OCI-LY7 (cell line): ENCODE measurements around the gene NSD2. TPM values are rescaled to one million over a fixed set of nuclear protein-coding genes. Genes with fewer than 3 reads are reported as not detected.

Experiments used
- BruUV-seq: library from RNA; stranded (reverse); fragments of 400-500 nt; replicated peaks from 2 replicates; lab custom pipeline; 2021; lab: Mats Ljungman, UMichigan
- CTCF ChIA-PET: fragments of 300-600 bp; sonication (Branson Sonifier 250); formaldehyde crosslinking; loops from one replicate; lab custom pipeline; 2022; ENCODE audit warnings: antibody characterized with exemption; ENCODE audit not compliant: unreplicated experiment; lab: Charles Lee
- POLR2A ChIA-PET: fragments of 300-600 bp; sonication (Branson Sonifier 250); formaldehyde crosslinking; loops from one replicate; lab custom pipeline; 2022; ENCODE audit warnings: antibody characterized with exemption; lab: Charles Lee
- DNase-seq: peaks from one replicate; pipeline ENCODE4 v3.0.0-alpha.2; 2015; ENCODE audit warnings: low spot score
- H2AFZ ChIP-seq: fragments of 200-600 bp; sonication (generic), shearing (Covaris generic); 2 replicates; pipeline ENCODE4 v1.6.1; 2014; ENCODE audit warnings: mild to moderate bottlenecking, antibody characterized with exemption, low read length, moderate library complexity
- H3K27ac ChIP-seq: fragments of 200-600 bp; sonication (generic); 2 replicates; pipeline ENCODE4 v1.5.1; 2014; ENCODE audit warnings: mixed run types, low read depth, mild to moderate bottlenecking, moderate library complexity, low read length, inconsistent platforms; ENCODE audit not compliant: poor library complexity, severe bottlenecking
- H3K36me3 ChIP-seq: fragments of 200-600 bp; sonication (generic); 2 replicates; pipeline ENCODE4 v1.6.1; 2014; ENCODE audit warnings: mild to moderate bottlenecking, antibody characterized with exemption, low read length, moderate library complexity, mixed read lengths; ENCODE audit not compliant: insufficient read depth
- H3K4me1 ChIP-seq: fragments of 200-600 bp; sonication (generic); 2 replicates; pipeline ENCODE4 v1.5.1; 2014; ENCODE audit warnings: mild to moderate bottlenecking, low read length; ENCODE audit not compliant: insufficient read depth, poor library complexity, severe bottlenecking
- H3K4me2 ChIP-seq: fragments of 200-600 bp; sonication (generic); 2 replicates; pipeline ENCODE4 v1.6.1; 2014; ENCODE audit warnings: mild to moderate bottlenecking, low read length
- H3K4me3 ChIP-seq: fragments of 200-600 bp; sonication (generic); 2 replicates; pipeline ENCODE4 v1.5.1; 2014; ENCODE audit warnings: mild to moderate bottlenecking, low read depth, low read length; ENCODE audit not compliant: poor library complexity, severe bottlenecking
- H3K79me2 ChIP-seq: fragments of 200-600 bp; sonication (generic); 2 replicates; pipeline ENCODE4 v1.6.1; 2016; ENCODE audit warnings: low read depth, mild to moderate bottlenecking, low read length, moderate library complexity, mixed read lengths; ENCODE audit not compliant: insufficient read depth
- H3K9me2 ChIP-seq: fragments of 200-600 bp; sonication (generic); 2 replicates; pipeline ENCODE4 v1.6.1; 2016; ENCODE audit warnings: mild to moderate bottlenecking, low read length, mixed read lengths; ENCODE audit not compliant: insufficient read depth
- H3K9me3 ChIP-seq: fragments of 200-600 bp; sonication (generic); 2 replicates; pipeline ENCODE4 v1.6.1; 2014; ENCODE audit warnings: mild to moderate bottlenecking, mixed run types, low read length, mixed read lengths
- H4K20me1 ChIP-seq: fragments of 200-600 bp; sonication (generic); 2 replicates; pipeline ENCODE4 v1.6.1; 2014; ENCODE audit warnings: mild to moderate bottlenecking, antibody characterized with exemption, low read length, moderate library complexity, mixed read lengths; ENCODE audit not compliant: insufficient read depth
- EZH2phosphoT487 ChIP-seq: fragments of 200-600 bp; sonication (generic); IDR thresholded peaks from 2 replicates; pipeline ENCODE4 v1.6.1; 2018; ENCODE audit warnings: low read depth, borderline replicate concordance, mild to moderate bottlenecking, mixed run types, antibody characterized with exemption, low read length, moderate library complexity, mixed read lengths
- intact Hi-C: fragments of 100-400 bp; cut with micrococcal nuclease; formaldehyde crosslinking; loops from one replicate; pipeline ENCODE4 v1.10.0; 2022; ENCODE audit not compliant: unreplicated experiment
- total RNA-seq, 2 experiments: library from RNA; depleted of rRNA in 1 of 2; stranded (reverse); fragments of >200 nt in 1 of 2; shearing (Covaris generic) in 1 of 2; gene quantifications; 2 replicates each; pipeline ENCODE4 v1.2.3, GENCODE V29; 2014 to 2022
- TF ChIP-seq, protein P1 (sequence below): fragments of 200-600 bp; sonication (generic); conservative IDR thresholded peaks from 2 replicates; pipeline ENCODE4 v1.5.1; 2014; ENCODE audit warnings: mild to moderate bottlenecking, antibody characterized with exemption, low read length, moderate library complexity, mixed read lengths

The NSD2 gene
- total RNA-seq, 2 experiments from 2014 or later: 169 to 329 TPM

DNA sequence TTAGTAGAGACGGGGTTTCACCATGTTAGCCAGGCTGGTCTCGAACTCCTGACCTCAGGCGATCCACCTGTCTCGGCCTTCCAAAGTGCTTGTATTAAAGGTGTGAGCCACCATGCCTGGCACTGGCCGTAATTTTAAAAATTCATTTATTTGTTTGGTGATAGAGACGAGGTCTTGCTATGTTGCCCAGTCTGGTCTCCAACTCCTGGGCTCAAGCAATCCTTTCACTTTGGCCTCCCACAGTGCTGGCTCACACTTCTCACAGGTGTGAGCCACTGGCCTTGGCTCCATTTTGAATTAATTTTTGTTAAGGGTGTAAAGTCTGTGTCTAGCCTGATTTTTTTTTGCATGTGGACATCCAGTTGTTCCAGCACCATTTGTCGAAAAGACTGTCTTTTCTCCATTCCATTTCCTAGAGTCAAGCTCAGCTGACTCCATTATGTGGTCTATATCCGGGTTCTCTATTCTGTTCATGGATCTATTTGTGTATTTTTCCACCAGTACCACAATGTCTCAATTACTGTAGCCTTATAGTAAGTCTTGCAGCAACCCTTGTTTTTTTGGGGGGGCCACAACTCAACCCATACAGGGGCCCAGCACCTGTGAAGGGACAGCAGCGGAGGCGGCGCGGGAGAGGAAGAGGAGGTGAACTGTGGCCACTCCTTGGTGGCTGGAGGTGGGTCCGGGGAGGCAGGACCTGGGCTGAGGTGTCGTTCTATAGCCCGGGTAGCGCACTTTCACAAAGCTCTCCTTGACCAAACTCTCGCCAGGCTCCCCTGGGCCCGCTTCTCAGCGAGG is 1.5 kb upstream of the NSD2 start:
- H3K4me3 ChIP-seq: peak overlapping the region; percentile 77
- TF ChIP-seq, protein P1, sequence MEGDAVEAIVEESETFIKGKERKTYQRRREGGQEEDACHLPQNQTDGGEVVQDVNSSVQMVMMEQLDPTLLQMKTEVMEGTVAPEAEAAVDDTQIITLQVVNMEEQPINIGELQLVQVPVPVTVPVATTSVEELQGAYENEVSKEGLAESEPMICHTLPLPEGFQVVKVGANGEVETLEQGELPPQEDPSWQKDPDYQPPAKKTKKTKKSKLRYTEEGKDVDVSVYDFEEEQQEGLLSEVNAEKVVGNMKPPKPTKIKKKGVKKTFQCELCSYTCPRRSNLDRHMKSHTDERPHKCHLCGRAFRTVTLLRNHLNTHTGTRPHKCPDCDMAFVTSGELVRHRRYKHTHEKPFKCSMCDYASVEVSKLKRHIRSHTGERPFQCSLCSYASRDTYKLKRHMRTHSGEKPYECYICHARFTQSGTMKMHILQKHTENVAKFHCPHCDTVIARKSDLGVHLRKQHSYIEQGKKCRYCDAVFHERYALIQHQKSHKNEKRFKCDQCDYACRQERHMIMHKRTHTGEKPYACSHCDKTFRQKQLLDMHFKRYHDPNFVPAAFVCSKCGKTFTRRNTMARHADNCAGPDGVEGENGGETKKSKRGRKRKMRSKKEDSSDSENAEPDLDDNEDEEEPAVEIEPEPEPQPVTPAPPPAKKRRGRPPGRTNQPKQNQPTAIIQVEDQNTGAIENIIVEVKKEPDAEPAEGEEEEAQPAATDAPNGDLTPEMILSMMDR: no peak
- no peak for TF ChIP-seq EZH2phosphoT487
- H3K79me2 ChIP-seq: peaks cover 29% of the 10 kb centered on the region
- intact Hi-C loops: loop anchor here (1.0 to 2.0 kb wide), 3 partner anchors 13 to 621 kb away; partner anchors contain the start of genes CTBP1, LETM1 and SLBP
- H3K4me2 ChIP-seq: peak overlapping the region; percentile 75
- CTCF ChIA-PET: no interaction called here
- peak overlapping the region; percentile 88 for H3K27ac ChIP-seq
- no peak for DNase-seq
- peaks cover 22% of the 10 kb centered on the region for H4K20me1 ChIP-seq
- H2AFZ ChIP-seq: peak overlapping the region; percentile 31; the same call in 1 of the 2 replicates
- H3K36me3 ChIP-seq: peaks cover 15% of the 10 kb centered on the region; the same call in 1 of the 2 replicates
- H3K4me1 ChIP-seq: peaks cover 30% of the 10 kb centered on the region
- BruUV-seq: TSS peak; percentile 81
- H3K9me3 ChIP-seq: no peaks in the 10 kb centered on the region
- POLR2A ChIA-PET: interaction anchor here (0.7 to 1.7 kb wide), 3 partner anchors 8 to 15 kb away, joined by 3 to 4 read pairs (median 3); no protein-coding TSS in a partner anchor
- H3K9me2 ChIP-seq: no peaks in the 10 kb centered on the region

DNA sequence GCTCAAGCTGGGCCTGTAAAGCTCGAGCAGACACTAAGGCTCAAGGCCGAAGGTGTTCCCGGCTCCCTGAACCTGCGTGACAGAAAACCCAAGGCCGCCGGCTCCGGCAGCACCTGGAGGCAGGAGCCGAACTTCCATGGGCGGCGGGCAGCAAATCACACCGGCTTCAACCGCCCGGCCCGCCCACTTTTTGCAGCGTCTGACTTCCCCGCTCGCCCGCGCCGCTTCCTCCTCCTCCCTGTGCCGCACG is 940 bp upstream of the NSD2 start:
- BruUV-seq: no TSS peak
- Histone ChIP-seq H4K20me1 (peaks cover 24% of the 10 kb centered on the region), H3K9me2 (no peaks in the 10 kb centered on the region), H2AFZ (peak overlapping the region; percentile 31; the same call in 1 of the 2 replicates), H3K4me2 (peak overlapping the region; percentile 75), H3K4me1 (peaks cover 33% of the 10 kb centered on the region), H3K4me3 (peak overlapping the region; percentile 77), H3K9me3 (no peaks in the 10 kb centered on the region), H3K79me2 (peaks cover 34% of the 10 kb centered on the region), H3K36me3 (peaks cover 18% of the 10 kb centered on the region; the same call in 1 of the 2 replicates), H3K27ac (peak overlapping the region; percentile 88)
- peak; percentile 88 for DNase-seq
- no peak for TF ChIP-seq EZH2phosphoT487
- TF ChIP-seq, protein P1: no peak
- CTCF ChIA-PET: no interaction called here
- POLR2A ChIA-PET: interaction anchor here (0.7 to 1.7 kb wide), 3 partner anchors 9 to 15 kb away, joined by 3 to 4 read pairs (median 3); no protein-coding TSS in a partner anchor
- intact Hi-C loops: loop anchor here (1.0 to 2.0 kb wide), 3 partner anchors 14 to 621 kb away; partner anchors contain the start of genes CTBP1, LETM1 and SLBP

DNA sequence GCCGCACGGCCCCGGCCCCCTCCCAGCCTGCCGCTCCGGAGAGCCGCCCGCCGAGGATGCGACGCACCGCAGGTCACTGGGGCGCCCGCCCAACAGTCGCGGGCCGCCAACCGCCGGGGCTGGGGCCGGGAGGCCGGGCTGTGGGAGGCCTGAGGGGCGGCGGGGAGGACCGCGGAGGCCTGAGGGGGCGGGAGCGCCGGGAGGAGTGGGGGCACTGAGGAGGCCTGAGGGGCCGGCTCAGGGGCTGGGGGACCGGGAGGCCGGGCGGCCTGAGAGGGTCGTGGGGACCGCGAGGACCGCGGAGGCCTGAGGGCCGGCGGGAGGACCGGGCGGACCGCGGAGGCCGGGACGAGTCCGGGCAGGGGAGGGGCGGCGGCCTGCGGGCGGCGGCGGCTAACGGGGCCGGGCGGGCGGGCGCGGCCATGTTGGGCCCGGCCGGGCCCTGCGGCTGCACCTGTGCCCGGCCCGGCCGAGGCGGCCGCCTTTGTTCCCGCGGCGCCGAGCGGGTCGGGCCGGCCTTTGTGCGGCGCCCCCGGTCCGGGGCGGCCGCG is 353 bp downstream of the NSD2 start:
- BruUV-seq: no TSS peak
- Histone ChIP-seq H3K27ac (peak overlapping the region; percentile 85), H3K36me3 (peaks cover 22% of the 10 kb centered on the region), H3K79me2 (peaks cover 47% of the 10 kb centered on the region), H4K20me1 (peaks cover 24% of the 10 kb centered on the region), H3K4me2 (peak overlapping the region; percentile 89), H3K9me2 (no peaks in the 10 kb centered on the region), H2AFZ (no peak overlapping the region), H3K9me3 (no peaks in the 10 kb centered on the region), H3K4me1 (peaks cover 33% of the 10 kb centered on the region), H3K4me3 (peak overlapping the region; percentile 94)
- ChIA-PET POLR2A (no interaction called here), CTCF (no interaction called here)
- intact Hi-C loops: loop anchor here (2.0 kb wide), 2 partner anchors 159 to 623 kb away; partner anchors contain the start of genes CTBP1 and SLBP
- TF ChIP-seq, protein P1: no peak
- TF ChIP-seq EZH2phosphoT487: no peak
- peak; percentile 50 for DNase-seq
